ENCODE results near the gene EHD1. TPM values are rescaled to one million over a fixed set of nuclear protein-coding genes. Genes with fewer than 3 reads are reported as not detected.

EHD1 gene
- total and polyA plus RNA-seq, 2 of the 8 experiments (the other 6 are each of a cell fraction or from before 2014, with no cell fraction given), result 31.5 to 42.9 TPM

- no peak overlapping the region for H2AK5ac ChIP-seq (ENCODE audit: low read depth, low read length)
- peaks cover 0 to 22% (median 17%) of the 10 kb centered on the region in 4 experiments; a peak in 6 of 7 replicates for H3K4me1 ChIP-seq (replicated peaks in 1 of 4; ENCODE audit: control insufficient read depth in 3 of 4, insufficient read depth in 4 of 4, low read length in 3 of 4)
- H3K27me3 ChIP-seq (replicated peaks in 1 of 4; ENCODE audit: control insufficient read depth in 3 of 4, extremely low read depth in 1 of 4, insufficient read depth in 3 of 4, low read length in 3 of 4), result no peaks in the 10 kb centered on the region
- H3K79me2 ChIP-seq (ENCODE audit: control insufficient read depth in 1 of 2, insufficient read depth in 2 of 2, low read length in 2 of 2), result peaks cover 0 to 5% of the 10 kb centered on the region in 2 experiments; a peak in 1 of 4 replicates
- H2BK20ac ChIP-seq (ENCODE audit: low read length), result no peak overlapping the region
- no peak overlapping the region for H3K4me2 ChIP-seq (ENCODE audit: insufficient read depth in 1 of 2, low read depth in 2 of 2, low read length in 2 of 2)
- no peak overlapping the region for H2BK120ac ChIP-seq (replicated peaks; ENCODE audit: low read depth, low read length)
- no peak overlapping the region for H3K9ac ChIP-seq (replicated peaks in 1 of 4; ENCODE audit: extremely low read depth in 1 of 4, low read depth in 3 of 4, low read length in 3 of 4)
- H2BK12ac ChIP-seq (ENCODE audit: low read depth, low read length), result no peak overlapping the region
- no peak overlapping the region for H2AFZ ChIP-seq (ENCODE audit: low read length)
- no peak overlapping the region for H2BK5ac ChIP-seq (ENCODE audit: low read depth, low read length)
- H4K91ac ChIP-seq (replicated peaks; ENCODE audit: insufficient read length, low read length), result no peak overlapping the region
- no peaks in the 10 kb centered on the region for H3K9me3 ChIP-seq (ENCODE audit: insufficient read depth in 2 of 2, low read depth in 1 of 2, low read length in 1 of 2)
- peaks cover 0 to 3% of the 10 kb centered on the region in 2 experiments for H4K20me1 ChIP-seq (replicated peaks in 1 of 2; ENCODE audit: control insufficient read depth in 1 of 2, insufficient read depth in 2 of 2, low read length in 2 of 2)
- H3K14ac ChIP-seq (ENCODE audit: insufficient read length), result no peak overlapping the region
- no peak overlapping the region for H3K27ac ChIP-seq (ENCODE audit: low read depth, low read length)
- H3K4ac ChIP-seq (replicated peaks; ENCODE audit: insufficient read length, low read depth, low read length), result no peak overlapping the region
- no peak overlapping the region for H4K5ac ChIP-seq (ENCODE audit: insufficient read length, low read depth, low read length)
- ChIA-PET CTCF (ENCODE audit: partially characterized antibody) (interaction anchor here (1.5 to 32.3 kb wide), 4 partner anchors 9 to 28 kb away, joined by 3 to 1058 read pairs (median 168); partner anchors contain the start of gene EHD1), POLR2A (ENCODE audit: partially characterized antibody) (interaction anchor here (1.0 to 25.7 kb wide), 3 partner anchors 10 to 262 kb away, joined by 3 to 408 read pairs (median 3); partner anchors contain the start of genes EHD1, FAU and MRPL49)
- no peak for DNase-seq (ENCODE audit: low read depth in 1 of 2, low spot score in 2 of 2)
- H3K36me3 ChIP-seq (ENCODE audit: control insufficient read depth in 2 of 4, insufficient read depth in 4 of 4, low read length in 3 of 4), result no peaks in the 10 kb centered on the region; a peak in 2 of 8 replicates
- H3K18ac ChIP-seq (ENCODE audit: extremely low read depth, low read length), result no peak overlapping the region
- no peak overlapping the region for H3K56ac ChIP-seq (replicated peaks; ENCODE audit: insufficient read length, low read depth, low read length)
- no peak overlapping the region for H3K4me3 ChIP-seq (ENCODE audit: extremely low read depth in 1 of 4, insufficient read depth in 2 of 4, low read depth in 3 of 4, low read length in 4 of 4)
- H2BK15ac ChIP-seq (ENCODE audit: low read length), result no peak overlapping the region
- no peak overlapping the region; the same call in 1 of the 2 replicates for H4K8ac ChIP-seq (ENCODE audit: extremely low read depth, insufficient read depth, low read length)
- no peak overlapping the region for H3K23ac ChIP-seq (ENCODE audit: insufficient read length)
- peaks cover 4% of the 10 kb centered on the region for H3K79me1 ChIP-seq (ENCODE audit: low read depth, low read length)
- H3K23me2 ChIP-seq (ENCODE audit: low read depth, low read length), result no peaks in the 10 kb centered on the region
- TF ChIP-seq RBBP5 (IDR thresholded peaks at IDR 0.05; ENCODE audit: borderline replicate concordance, low read depth, low read length) (no peak), BRCA1 (IDR thresholded peaks at IDR 0.05; ENCODE audit: low read depth, low read length) (no peak)
- FAIRE-seq, result no peak
- WGBS, 2 experiments (ENCODE audit: extremely low coverage in 1 of 2, insufficient coverage in 1 of 2, insufficient read length in 1 of 2, insufficient replicate concordance in 2 of 2, low coverage in 1 of 2, low lambda C conversion rate in 2 of 2, missing lambda C conversion rate in 1 of 2), result 96% methylated on average over 28 of the region's 33 CpGs; no CpG with 5 or more reads in 1 of the 2 experiments
Observed at GRCh38 chr11:64859542-64860414, 18.6 kb downstream of the EHD1 start.
